Caki2 (cell line): Measurements from ENCODE around the gene RCN2. TPM values are rescaled to one million over a fixed set of nuclear protein-coding genes. Genes with fewer than 3 reads are reported as not detected.

ENCODE experiments used
- DNase-seq: peaks from one replicate; pipeline ENCODE4 v3.0.0-alpha.2; 2015; ENCODE audit warnings: low read depth
- in situ Hi-C: cut with HindIII; loops from 2 replicates; pipeline ENCODE4 v1.10.0; 2016; ENCODE audit warnings: low sequenced_read_pairs, low pct_unique_long_range_greater_than_20kb, mixed read lengths
- total RNA-seq: library from RNA; depleted of rRNA; stranded (reverse); fragments of >200 nt; shearing (Covaris generic); gene quantifications from 2 replicates; pipeline ENCODE4 v1.2.3, GENCODE V29; 2014; ENCODE audit warnings: low replicate concordance

The RCN2 gene
- total RNA-seq, 1 experiment from 2014 or later = 76.2 TPM

DNA sequence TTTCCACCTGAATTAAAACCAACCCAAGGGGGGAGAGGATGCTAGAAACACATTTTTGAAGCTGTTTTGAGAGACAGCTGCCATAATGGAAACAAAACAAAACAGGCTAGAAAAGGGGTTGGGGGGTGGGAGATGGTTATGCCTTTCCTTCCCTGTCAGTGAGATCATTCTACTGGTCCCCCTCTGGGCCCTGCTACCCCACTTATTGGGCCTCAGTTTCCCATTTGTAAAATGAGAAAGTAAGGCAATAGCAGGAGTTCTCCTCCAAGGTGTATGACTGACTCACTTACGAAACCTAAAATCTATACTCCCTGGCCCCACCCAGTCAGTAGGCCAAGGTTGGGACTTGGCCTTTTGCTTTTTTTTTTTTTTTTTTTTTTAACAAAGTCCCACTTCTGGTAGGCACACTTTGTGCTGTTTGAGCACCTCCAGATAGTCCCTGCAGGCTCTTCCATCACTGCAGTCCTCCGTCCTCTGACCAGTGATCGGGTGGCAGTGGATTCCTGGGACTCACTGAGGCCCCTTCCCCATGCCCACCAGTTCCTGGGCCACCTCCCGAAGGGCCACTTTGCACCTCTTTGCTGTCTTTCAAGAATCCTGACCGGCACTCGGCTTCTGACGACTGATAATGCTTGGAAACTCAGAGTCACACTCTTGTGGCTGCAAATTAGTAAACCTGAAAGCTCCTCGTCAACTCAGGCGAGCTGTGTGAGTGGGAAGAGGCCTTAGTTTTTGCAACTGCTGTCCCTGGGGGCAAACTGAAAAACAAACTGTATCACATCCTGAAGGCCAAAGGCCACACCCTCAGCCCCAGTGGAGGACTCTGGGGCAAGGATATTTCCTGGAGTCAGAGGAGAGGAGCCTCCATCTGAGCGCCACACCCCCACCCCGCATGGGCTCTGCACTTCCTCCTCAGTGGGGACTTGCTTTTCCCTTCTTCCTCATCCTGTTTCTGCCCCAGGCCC lies 56.6 kb downstream of the RCN2 start:
- in situ Hi-C loops = no loop called here

DNA sequence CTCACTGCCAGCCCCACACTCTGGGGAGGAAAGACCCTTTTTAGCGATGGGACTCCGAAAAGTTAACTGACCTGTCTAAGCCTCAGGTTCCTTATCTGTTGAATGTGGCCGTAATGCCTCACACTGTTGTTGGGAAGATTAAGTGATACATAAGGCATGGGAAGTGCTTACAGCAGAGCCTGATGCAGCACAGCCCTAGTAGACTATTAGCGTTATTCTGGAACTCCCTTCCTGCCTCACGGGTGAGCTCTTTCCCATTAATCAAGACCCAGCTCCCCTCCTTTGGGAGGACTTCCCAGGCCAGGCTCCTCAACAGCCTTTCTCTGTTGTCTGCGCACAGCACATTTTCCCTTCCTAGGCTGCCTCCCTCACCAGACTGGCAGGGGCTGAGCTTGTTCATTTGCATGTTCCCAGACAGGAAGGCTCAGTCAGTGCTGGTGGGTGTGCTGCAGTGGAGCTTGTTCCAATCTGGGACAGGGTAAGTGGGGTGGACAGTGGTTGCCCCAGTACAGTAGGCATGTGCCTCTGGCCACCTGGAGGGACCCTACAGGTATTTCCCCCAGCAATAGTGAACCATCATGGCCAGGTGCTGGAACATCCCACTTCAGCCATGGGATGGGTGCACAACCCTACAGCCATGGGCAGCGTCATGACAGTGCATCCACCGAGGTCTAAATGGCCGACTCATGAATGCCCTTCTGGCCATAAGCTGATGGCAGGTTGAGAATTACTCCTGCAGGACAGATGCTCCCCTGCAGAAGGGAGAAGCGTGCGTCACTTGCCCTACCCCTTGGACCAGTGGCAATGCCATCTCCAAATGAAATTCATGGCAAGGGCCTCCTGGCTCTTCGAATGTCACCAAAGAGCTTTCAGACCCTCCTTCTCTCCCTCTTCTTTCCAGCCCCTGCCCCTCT lies 57.6 kb downstream of the RCN2 start:
- in situ Hi-C loops = no loop called here
- DNase-seq = no peak

More for the DNA sequence above, 56.6 kb downstream of the RCN2 start:
- no peak for DNase-seq

DNA sequence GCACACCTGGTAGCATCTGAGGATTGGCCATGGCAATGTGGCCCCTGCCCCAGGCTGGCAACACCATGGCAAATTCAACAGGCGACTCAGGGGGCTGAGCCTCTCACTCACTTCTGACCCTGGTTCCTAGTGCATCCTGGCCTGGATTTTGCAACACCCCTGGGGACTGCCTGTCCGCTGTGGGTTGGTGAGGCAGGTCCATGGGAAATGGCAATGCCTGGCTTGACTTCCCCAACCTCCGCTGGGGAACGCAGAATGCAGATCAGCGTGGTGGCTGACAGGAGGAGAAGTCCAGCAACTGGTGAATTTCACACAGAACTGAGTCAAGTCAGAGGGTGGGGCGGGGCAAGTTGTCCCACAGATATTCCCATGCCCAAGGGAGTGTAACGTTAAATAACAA lies 59.5 kb downstream of the RCN2 start:
- in situ Hi-C loops = no loop called here
- DNase-seq = no peak

DNA sequence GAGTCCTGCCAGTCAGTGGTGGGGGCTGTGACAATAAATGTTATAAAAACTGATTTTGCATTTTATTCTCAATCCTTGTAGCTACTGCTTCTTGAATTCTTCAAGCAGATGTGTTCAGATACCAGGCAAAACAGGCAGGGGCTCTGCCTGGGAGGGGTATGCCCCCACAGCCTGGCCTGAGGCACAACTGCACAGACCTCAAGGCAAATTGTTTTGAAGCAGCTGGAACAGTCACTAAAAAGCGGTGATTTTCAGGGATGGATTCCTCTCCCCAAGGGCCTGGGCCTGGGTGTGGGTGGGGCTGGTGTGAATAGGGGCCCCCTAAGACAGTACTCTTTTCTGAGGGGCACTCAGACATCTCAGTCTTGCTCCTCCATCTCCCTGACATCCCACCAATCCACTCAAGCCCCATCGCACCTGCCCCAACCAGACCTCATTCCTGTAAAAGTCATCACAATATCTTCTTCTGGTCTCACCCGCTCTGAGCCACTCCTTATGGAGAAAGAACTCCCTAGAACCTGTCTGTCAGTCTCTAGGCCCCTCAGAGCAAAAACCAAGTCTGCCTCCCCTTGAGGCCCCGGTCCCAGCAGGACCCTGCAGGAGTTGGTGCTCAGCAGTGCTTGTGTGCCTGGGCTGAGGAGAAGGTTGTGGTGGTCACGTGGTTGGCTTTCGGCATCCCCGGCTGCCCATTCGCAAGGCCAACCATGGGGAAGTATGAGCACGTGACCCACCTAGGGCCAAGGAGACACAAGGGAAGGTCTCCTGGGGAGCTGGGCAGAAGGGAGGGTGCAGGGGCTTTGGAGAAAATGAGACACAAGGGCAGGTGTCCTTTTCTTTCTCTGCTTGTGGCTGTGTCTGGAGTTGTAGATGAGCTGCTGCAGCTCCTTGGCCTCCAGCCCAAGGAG lies 60.4 kb downstream of the RCN2 start:
- in situ Hi-C loops = no loop called here
- no peak for DNase-seq

DNA sequence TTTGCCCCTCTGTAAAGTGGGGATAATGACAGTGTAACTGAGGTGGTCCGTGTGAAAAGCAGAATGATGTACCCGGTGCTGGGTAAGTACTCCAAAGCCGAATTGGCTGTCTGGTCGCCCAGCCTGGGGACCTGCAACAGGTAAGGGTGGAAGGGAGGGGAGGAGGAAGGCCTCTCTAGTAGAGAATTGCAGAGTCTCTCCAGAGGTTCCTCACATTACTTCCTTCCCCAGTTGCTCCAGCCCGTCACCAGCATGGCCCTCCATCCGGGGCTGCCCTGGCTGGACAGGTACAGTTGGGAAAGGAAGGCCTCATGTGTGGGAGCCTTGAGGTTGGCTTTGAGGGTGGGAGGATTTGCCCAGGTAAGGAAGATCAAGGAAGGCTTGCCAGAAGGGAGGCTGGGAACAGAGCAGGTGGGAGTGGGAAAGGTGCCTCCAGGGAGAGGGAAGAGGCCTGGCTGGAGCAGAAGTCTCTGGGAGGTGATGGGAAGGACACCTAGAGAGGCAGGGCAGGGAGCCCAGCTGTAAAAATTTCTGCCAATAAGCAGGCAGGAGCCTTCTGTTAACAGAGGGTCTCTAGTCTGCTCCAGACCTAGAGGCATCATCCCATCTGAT lies 61.7 kb downstream of the RCN2 start:
- no peak for DNase-seq
- in situ Hi-C loops = no loop called here

DNA sequence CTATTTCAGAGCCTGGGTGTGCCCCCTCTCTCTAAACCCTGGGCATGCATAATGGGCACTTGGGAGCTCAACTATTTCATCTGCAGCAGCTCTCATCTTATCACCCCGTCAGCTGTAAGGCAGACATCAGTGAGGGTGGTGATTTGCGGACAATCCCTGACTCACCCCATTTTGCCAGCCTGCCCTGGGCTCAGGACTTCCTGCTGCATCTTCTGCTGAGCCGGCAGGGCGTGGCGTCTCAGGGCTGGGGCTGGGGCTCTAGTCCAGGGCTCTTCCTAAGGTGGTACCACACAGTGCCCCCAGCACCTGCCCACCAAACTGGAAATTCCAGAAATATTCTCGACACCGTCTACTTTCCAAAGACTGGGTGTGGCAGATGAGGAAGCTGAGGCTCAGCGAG lies 62.5 kb downstream of the RCN2 start:
- no peak for DNase-seq
- in situ Hi-C loops = no loop called here

DNA sequence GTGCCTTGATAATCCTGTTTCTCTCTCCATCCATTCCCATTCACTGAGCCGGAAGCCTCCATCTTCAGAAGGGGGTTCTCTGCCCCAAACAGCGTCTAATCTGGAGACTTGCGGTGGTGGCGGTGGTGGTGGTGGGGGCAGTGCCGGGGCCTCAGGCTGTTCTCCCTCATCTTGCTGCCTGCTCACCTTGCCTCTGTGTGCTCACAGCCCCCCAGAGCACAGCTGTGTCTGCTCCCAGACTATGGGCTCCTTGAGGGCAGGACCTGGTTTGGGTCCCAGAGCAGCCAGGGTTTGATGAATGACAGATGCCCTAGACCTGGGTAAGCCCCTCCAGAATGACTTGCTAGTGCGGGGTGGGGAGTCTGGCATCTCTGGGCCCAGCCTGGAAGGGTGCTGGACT lies 62.9 kb downstream of the RCN2 start:
- DNase-seq = no peak
- in situ Hi-C loops = no loop called here

DNA sequence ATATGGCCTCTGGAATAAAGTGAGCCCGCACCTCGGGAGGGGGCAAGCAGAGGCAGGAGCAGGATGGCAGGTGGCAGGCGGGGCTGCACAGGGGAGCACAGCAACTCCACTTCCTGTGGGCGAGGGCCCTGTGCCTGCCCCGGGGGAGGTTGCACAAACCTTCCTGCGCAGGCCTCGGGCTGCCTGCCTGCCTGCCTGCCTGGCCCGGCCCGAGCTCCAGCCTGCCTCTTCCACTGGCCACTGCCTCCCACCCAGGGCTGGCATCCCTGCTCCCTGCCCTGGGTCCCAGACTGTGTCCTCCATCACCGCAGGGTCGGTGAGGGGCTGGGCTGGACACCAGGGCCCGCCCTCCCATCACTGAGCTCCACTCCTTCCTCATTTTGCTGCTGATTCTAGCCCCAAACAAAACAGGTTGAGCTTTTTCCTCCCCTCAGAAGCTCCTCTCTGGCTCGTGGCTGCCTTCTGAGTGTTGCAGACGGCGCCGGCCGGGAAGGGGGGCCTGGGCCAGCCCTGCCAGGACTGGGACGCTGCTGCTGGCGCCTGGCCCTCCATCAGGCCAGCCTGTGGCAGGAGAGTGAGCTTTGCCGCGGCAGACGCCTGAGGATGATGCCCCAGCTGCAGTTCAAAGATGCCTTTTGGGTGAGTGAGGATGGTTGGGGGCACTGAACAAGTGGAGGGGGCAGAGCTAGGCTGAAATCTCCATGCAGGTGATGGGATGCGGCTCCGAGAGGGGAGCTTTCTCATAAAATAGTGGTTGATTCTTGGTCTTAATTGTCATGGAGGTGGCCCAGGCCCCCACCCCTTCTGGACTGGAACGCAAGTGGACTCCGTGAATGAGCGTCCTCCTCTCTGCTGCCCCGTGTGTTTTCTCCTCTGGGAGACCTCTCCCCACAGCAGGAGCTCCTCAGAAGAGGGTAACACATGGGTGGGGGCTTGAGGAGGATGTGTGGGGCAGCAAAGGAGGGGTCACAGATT lies 63.7 kb downstream of the RCN2 start, which contains the start of gene PSTPIP1:
Gene PSTPIP1 (plus strand): TSS at position 156 of the 975 bp plus-strand sequence. CDS start 448 bp downstream, at position 604.
- in situ Hi-C loops = no loop called here
- DNase-seq = no peak

DNA sequence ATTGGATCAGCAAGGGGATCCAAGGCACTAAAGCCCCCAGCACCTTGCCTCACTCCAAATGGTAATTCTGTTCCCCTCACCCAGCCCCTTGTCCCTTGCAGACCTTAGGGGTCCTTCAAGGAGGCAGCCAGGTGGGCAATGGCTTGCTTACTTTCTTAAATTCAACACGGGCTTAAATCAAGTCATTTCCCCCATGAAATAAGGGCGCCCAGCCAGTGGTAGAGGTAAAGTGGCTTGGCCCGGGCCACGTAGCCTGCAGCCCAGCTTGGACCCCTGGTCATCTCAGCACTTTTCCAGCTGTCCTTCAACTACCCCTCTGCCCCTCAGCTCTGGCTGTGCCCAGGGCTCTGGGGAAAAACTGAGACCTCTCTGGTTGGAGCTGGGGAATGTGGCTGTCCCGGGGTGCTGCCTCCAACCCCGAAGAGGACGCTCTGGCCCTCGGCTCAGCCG lies 64.6 kb downstream of the RCN2 start:
- DNase-seq = no peak
- in situ Hi-C loops = no loop called here

DNA sequence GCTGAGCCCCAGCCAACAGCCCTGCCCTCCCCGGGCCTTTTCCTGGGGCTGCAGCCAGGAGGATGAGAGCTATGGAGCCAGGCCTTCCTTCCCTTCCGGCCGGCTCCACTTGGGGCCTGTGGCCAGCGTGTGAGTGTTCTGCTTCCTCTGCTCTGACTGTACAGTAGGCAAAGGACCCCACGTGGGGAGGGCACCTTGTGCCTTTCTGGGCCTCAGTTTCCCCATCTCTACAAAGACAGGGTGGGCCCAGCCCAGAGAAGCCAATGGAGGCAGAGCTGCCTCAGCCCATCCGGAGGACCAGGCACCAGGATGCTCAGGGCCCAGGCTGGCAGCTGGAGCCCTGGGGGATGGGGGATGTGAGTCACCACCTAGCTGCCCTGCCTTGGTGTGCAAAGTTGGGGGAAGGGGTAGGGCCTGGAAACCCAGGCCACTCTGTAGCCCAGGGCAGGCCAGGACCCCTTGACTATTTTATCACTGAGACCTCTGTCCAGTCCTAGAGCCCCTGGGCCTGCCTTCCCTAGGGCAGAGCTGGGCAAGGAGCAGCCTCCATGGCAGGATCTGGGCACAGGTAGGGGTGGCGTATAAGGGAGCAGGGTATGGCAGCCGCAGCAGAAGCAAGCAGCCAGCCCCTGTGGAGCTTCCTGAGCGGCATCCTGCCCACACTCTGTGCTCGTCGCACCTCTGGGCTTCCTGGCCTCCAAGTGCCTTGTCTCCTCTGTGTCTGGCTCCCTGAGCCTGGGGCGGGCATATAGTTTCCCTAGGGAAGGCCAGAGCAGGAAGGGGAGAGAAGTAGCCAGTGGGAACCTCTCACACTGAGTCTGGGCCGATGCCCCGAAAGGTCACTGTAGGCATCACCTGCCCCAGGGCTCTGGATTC lies 65.2 kb downstream of the RCN2 start:
- in situ Hi-C loops = no loop called here
- no peak for DNase-seq

DNA sequence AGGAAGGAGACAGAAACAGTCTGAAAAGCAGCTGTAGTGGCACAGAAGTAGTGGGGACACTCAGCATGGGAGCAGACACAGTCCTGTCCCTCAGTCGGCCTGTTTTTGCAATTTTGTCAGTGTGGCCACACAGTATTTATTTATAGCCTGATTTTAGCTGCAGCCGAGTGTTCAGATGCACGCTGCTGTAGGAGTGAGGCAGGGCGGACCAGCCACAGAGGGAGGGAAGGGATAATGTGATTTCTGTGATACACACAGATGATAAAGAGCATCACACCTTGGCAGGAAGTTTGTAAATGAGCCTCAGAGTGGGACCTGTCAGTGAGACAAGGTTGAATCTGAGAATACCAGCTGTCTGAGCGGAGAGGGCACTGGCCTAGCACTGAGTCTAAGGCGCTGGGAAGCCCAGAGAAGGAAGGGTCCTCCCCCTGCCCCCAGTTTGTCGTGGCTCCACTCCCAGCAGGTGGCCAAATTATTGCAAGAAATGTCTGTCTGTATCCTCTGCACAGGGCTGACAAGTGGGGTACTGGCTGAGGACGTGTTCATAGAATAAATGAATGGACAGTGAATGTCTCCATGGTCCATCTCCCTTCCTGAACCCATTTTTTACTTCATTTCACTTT lies 67.2 kb downstream of the RCN2 start:
- no peak for DNase-seq
- in situ Hi-C loops = no loop called here

DNA sequence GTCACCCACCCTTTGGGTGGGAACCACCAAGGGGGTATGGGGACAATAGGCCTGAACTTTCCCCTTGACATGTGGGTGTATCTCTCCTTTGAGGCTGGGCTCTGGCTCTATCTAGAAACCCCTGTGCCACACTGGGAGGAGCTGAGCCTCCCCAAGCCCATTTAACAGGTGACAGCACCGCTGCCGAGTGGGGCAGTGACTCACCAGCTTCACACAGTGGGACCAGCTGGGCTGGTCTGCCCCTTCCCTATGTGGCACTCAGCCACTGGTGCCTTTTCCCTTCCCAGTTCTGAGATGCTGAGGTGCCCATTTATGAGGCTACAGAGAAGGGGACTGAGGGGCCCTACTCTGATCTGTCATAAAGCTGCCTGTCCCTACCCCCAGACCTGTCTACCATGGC lies 68.4 kb downstream of the RCN2 start:
- DNase-seq = no peak
- in situ Hi-C loops = no loop called here

DNA sequence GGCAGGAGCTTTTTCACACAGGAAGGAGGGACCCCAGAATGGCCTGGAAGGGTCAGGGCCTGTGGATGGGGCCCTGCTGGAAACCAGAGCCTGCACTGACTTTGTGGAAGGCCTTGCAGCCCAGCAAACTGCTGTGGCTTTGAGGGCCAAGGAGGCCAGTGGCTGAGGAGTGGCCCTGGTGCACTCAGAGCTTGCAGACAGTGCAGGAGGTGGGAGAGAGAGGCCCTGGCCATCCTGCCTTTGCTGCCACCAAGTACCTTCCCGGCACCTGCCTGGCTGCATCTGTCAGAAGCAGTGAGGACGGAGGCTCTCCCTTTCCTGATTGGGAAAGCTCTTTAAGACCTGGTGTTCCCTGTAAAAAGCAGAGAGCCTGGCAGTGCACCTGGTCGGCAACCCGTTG lies 69.8 kb downstream of the RCN2 start:
- no peak for DNase-seq
- in situ Hi-C loops = no loop called here

DNA sequence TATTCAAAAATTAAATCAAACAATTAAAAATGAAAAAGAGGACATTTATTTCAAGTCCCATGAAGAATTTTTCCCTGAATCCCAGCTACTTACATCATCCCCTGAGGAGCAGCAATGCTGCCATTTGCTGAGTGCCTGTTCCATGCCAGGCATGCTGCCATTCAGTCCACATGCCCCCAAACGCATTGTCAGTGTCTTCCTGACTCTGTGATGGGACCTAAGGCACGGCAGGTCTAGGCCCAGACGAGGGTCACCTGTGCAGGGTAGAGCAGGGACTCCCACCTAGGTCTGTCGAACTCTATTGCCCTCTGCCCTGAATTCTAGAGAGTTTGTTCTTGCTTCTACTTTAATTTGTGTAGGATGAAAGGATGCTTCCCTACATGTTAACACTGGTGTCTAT lies 70.4 kb downstream of the RCN2 start:
- in situ Hi-C loops = no loop called here
- DNase-seq = no peak

DNA sequence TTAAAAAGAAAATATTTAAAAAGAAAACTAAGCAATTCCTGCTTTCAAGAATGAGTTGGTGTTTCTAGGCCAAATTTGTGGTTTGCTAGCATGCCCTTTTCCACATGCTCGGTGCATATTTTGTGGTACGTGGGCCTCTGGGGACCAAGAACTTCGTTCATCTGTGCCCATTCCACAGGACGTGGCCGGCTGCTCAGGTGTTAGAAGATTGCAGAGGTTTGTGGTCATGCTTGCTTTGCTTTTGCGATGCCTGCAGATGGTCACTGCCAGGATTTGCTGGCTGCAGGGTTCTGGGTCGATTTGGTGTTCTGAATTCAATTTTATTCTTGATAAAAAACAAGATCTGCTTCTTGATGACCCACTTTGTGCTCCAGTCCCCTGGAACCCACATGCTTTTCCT lies 70.9 kb downstream of the RCN2 start:
- no peak for DNase-seq
- in situ Hi-C loops = no loop called here
